GM19239 (cell line): Measurements from ENCODE around the gene ZFYVE19.
A peak's percentile ranks its signal among the peaks of the same experiment; 100 is the strongest.

Experiments used
- DNase-seq: peaks from one replicate; pipeline ENCODE4 v3.0.0; 2011; ENCODE audit warnings: low spot score; ENCODE audit not compliant: insufficient read length
- FAIRE-seq: peaks from 2 replicates; lab custom pipeline; 2011; peaks lifted over from hg19 to GRCh38; lab: Jason Lieb, UNC

ZFYVE19 gene, protein sequence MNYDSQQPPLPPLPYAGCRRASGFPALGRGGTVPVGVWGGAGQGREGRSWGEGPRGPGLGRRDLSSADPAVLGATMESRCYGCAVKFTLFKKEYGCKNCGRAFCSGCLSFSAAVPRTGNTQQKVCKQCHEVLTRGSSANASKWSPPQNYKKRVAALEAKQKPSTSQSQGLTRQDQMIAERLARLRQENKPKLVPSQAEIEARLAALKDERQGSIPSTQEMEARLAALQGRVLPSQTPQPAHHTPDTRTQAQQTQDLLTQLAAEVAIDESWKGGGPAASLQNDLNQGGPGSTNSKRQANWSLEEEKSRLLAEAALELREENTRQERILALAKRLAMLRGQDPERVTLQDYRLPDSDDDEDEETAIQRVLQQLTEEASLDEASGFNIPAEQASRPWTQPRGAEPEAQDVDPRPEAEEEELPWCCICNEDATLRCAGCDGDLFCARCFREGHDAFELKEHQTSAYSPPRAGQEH

GRCh38 chr15:40807028-40807887 is at the start of gene ZFYVE19, which contains the start of gene DNAJC17:
TSS of gene ZFYVE19 (plus strand) at chr15:40807089. CDS start at chr15:40807590, 501 bp downstream.
TSS of gene DNAJC17 (minus strand) at chr15:40807473. CDS start at chr15:40807446, 27 bp downstream.
- FAIRE-seq (peak; percentile 96), DNase-seq (peak; percentile 88)

DNA sequence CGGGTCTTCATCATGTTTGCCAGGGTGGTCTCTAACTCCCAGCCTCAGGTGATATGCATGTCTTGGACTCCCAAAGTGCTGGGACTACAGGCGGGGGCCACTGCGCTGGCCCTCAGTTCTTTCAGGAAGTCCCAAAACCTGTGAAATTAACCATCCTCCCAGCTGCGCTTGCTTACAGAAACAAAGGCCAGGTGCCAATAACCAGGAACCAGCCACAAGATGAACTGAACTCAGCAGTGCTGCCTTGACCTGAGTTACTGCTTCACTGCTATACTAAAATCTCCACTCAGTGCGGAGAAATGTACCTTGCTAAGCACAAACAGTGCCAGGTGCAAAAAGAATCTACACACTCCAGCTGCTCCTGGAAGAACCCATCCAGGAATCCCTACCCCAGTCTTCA is 46.9 kb upstream of the ZFYVE19 start:
- FAIRE-seq, result no peak
- DNase-seq, result no peak

GRCh38 chr15:40762919-40763800 is 43.7 kb upstream of the ZFYVE19 start:
- FAIRE-seq (no peak), DNase-seq (no peak)

GRCh38 chr15:40763801-40764628 is 42.9 kb upstream of the ZFYVE19 start, which contains the start of gene GCHFR:
TSS of gene GCHFR (plus strand) at chr15:40764068. CDS start at chr15:40764181, 113 bp downstream.
- FAIRE-seq (peak; percentile 69), DNase-seq (no peak)

DNA sequence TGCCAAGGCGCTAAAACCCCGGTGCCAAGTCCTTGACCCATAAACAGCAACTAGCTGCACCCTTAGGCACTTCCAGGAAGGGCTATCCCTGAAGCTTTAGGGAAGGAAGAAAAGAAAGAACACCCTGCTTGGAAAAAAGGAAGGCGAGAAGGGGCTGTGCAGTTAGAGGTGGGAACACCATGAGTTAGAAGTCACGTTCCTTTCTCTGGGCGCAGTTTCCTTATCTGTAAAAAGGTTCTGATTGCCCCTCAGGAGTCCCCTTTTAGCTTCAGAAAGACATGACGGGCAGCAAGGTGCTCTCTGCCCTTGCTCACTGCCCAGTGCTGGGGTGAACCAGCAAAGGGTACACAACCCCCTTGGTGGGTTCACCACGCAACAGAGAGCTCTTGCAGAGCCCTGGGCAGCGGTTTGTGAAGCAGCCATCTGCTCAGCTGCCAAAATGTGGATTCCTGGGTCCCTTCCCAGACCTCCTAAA is 42.2 kb upstream of the ZFYVE19 start:
- DNase-seq (no peak), FAIRE-seq (peak; percentile 14)

- DNase-seq, result no peak
- no peak for FAIRE-seq
These were observed 40.6 kb upstream of the ZFYVE19 start for GRCh38 chr15:40766194-40766815.

DNA sequence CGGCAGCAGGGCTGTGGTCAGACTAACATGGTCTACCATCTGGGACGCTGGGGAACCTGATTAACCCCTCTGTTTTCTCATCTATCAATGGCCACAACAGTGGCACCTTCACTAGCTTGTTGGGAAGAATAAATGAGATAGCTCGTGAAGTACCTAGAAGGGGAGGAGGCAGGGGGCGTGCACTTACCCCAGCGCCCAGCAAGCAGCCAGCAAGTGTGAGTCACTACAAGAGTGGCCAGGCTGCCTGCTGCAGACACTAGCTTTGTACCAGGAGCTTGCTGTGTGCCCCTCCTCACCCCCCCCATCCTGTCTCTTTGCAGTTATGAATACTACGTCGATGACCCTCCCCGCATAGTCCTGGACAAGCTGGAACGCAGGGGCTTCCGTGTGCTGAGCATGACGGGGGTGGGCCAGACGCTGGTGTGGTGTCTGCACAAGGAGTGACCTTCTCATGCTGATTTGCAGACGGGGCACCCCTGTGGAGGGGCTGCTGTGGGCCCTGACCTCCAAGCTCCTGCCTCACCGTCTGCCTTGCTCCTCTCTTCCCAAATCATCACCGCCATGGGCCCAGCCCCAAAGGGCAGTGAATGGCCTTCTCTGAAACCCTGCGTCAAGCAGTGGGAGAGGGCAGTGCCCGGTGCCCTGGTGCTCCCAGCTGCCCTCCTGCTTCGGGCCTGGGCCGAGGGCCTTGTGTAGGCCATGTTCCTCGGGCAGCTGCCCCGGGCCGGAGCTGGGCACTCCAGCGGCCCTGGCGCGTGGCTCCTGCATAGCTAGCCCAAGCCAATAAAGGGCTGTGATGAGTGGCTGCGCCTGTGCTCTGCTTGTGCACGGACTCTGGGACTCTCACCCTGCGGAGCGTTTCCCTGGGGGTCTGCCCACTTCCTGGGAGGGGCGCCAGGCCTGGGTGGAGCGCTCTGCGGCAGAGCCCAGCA is 39.7 kb upstream of the ZFYVE19 start:
- DNase-seq (no peak), FAIRE-seq (no peak)

GRCh38 chr15:40767838-40768500 is 38.9 kb upstream of the ZFYVE19 start:
- DNase-seq, result no peak
- no peak for FAIRE-seq

GRCh38 chr15:40768521-40769273 is 38.2 kb upstream of the ZFYVE19 start:
- FAIRE-seq, result peak; percentile 18
- DNase-seq, result no peak

- FAIRE-seq (peak; percentile 45), DNase-seq (no peak)
These were observed 37.4 kb upstream of the ZFYVE19 start, which contains the start of gene C15orf62 for GRCh38 chr15:40769274-40770146. TSS of gene C15orf62 (plus strand) at chr15:40769980. CDS start at chr15:40770496, 516 bp downstream.

DNA sequence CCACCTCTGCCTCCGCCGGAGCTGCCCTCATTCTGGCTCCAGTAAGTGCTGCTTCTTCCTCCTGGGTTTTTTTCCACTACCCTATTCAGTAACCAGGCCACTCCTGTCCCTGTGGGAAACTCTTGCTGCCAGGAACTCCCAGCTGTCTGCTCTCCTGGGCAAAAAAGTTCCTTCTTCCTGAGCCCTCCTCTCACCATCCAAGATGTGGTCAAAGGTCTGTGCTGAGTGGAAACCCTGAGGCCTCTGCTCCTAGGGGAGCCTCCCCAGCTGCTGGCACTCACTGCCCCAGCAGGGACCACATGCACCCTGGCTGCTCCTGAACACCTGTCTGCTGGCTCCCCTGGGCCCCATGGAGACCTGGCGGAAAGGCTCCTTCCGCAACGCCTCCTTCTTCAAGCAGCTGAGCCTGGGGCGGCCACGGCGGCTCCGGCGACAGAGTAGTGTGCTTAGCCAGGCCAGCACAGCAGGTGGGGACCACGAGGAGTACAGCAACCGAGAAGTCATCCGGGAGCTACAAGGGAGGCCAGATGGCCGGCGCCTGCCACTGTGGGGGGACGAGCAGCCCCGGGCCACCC is 36.7 kb upstream of the ZFYVE19 start:
- FAIRE-seq (peak; percentile 61), DNase-seq (no peak)

- DNase-seq (no peak), FAIRE-seq (no peak)
These were observed 35.6 kb upstream of the ZFYVE19 start for GRCh38 chr15:40771242-40771641.

DNA sequence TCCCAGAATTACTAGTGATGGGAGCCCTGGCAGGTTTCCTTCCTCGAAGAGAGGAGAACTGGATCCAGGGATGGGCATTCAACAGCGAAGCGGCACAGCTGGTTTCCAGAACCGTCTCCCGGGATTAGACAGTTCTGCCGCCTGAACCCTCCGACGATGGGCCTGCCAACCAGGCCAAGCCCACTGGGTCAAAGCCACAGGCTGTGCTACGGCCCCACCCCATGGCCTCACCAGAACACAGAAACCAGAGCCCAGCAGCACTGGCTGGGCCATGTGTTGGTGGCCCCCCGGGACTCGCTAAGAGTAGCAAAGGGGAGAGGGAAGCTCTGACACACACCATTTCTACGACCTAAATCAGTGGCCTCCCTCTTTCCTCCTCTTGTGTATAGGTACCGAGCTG is 34.9 kb upstream of the ZFYVE19 start:
- FAIRE-seq, result no peak
- no peak for DNase-seq

GRCh38 chr15:40773496-40773895 is 33.4 kb upstream of the ZFYVE19 start:
- FAIRE-seq, result no peak

DNA sequence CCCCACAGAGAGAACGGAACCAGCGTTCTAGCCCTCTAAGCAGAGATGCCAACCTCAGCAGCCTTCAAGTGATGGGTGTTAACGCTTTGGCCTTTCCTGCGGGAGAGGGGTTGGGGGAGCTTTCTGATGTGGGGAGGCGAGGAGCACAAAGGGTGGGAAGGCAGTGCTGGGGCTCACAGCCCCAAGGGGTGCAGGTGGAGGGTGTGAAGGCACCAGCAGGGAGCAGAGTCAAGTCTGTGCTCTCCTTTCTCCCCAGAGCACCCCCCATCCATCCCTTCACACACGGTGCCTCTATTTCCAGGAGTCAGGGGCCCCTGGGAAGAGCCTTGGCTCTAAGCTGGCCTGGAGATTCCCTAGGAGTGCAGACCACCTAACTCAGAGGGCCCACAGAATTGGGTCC is 33.0 kb upstream of the ZFYVE19 start:
- DNase-seq, result no peak
- no peak for FAIRE-seq

More at GRCh38 chr15:40773496-40773895, 33.4 kb upstream of the ZFYVE19 start:
- DNase-seq, result no peak
